Measurements from ENCODE around the gene ADAMTS18.
"Not testable (repeated sequence)": the region's sequence is repeated elsewhere in the genome, so short reads cannot be mapped to it uniquely, and the experiment has no call there.

The ADAMTS18 gene

GRCh38 chr16:77322757-77323156, 112.1 kb downstream of the ADAMTS18 start:
- DNase-seq: no peak

DNA sequence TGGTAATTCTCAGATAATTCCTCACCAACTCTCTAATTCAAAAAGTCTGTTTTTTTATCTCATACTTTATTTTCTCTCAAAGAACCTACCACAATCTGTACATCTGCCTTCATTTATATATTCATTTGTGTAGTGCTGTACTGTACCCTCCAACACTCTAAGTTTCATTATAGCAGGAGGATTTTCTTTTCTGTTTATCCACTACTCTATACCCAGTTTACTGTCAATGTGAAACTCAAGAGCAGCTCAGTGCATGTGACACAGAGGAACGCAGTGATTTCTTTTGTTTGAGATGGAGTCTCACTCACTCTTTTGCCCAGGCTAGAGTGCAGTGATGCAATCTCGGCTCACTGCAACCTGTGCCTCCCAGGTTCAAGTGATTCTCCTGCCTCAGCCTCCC, 117.8 kb downstream of the ADAMTS18 start:
- DNase-seq: no peak

DNA sequence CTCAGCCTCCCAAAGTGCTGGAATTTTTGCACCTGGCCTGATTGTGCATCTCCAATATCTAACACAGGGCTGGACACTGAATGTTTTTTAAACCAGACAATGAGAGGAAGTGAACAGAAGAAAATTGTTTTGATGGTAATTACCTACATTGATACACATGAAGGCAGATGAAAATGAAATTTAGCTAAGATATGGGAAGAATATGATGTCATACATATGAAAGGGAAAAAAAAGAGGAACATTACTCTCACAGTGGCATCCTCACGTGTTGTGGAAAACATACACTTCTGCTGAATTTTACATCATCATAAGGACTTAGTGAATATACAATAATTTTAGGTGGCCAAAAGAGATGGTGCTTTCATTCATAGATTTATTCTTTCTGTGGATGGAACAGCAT, 124.0 kb downstream of the ADAMTS18 start:
- no peak for DNase-seq

- peak; percentile 81 for DNase-seq
Observed at GRCh38 chr16:77308163-77308561, 126.7 kb downstream of the ADAMTS18 start.

GRCh38 chr16:77307426-77308162, 127.2 kb downstream of the ADAMTS18 start:
- DNase-seq: peak; percentile 67

GRCh38 chr16:77306075-77306474, 128.8 kb downstream of the ADAMTS18 start:
- DNase-seq: peak; percentile 60

GRCh38 chr16:77304877-77305276, 130.0 kb downstream of the ADAMTS18 start:
- DNase-seq: no peak

DNA sequence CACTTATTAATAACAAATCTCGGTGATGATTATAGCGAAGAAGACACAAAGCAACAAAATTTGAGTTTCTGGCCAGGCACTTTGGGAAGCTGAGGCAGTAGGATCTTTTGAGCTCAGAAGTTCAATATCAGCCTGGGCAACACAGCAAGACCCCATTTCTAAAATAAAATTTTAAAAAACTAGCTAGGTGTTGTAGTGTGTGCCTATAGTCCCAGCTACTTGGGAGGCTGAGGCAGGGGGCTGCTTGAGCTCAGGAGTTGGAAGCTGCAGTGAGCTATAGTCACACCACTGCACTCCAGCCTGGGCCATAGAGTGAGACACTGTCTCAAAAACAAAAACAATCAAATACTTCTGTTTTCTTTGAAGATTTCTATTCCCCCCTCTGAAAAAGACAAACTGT, 130.7 kb downstream of the ADAMTS18 start:
- no peak for DNase-seq

DNA sequence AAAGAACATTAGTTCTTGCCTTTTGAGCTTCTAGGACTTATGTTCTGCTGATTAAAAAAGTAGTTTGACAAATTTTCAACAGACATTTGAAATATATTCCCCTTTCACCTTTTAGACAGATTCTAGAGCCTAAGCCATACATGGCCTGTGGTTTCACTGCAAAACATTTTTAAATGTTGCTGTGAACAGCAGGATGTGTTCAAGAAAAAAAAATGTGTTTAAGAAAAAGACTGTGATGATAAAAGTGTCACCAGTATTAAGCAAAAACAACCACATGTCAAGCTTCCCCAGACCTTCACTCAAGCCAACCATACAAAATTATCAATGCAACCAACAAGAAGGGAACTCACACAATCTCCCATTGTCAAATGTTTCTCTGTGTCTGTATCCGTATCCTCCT, 132.2 kb downstream of the ADAMTS18 start:
- no peak for DNase-seq

DNA sequence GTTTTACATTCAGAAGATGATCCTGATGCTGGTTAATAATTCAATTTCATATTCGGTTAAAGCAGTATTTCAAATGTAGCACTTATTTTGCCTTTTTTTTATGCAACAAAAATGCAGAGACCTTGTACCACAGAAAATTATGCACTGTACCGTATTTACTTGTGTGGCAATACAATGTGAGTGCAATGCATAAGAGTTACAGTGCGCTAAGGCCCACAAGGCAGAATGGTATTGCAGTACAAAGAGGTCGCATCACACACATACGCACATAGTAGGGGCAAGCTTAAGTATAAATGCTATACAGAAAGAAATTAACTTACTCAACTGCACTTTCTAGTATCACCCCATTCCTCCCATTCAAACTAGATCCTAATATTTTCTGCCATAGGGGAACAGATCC, 132.6 kb downstream of the ADAMTS18 start:
- no peak for DNase-seq

DNA sequence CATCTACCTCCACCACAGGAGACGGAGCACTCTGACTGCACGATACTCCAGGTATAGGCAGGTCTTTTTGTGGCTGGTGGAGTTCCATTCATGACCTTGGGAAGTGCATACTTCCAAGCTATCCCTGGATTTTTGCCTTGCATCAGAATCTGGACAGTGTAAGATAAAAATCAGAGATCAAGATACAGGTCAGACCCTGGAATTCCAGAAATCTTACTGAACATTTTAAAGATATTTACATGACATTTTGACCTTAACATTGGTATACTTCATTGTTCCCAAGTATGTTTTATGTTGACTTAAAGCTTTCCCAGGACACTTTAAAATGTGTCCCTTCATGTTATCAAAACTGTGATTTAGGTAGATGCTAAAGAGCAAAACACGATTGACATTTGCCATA, 134.6 kb downstream of the ADAMTS18 start:
- DNase-seq: no peak

DNA sequence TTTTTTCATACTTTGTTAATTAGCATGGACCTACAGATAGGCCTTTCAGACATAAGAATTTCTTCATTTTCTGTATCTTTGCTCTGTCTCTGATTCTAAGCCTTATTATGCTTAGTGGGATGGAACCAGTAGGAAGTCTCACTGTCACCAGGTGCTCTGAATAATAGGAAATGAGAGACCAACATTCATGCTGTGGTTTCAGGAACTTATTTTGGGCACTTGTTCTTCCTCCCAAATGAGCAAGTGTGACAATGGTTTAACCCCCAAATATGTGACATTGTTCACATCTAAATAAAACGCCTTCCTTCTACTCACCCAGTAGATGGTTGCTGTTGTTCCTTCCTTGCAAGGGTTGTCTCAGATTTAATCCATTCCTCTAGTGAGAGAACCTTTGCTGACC, 135.4 kb downstream of the ADAMTS18 start:
- no peak for DNase-seq

GRCh38 chr16:77298418-77299360, 136.1 kb downstream of the ADAMTS18 start:
- peak; percentile 97 for DNase-seq

- DNase-seq: peak; percentile 34
Observed at GRCh38 chr16:77297996-77298395, 136.8 kb downstream of the ADAMTS18 start.

GRCh38 chr16:77295896-77296295, 138.9 kb downstream of the ADAMTS18 start:
- no peak for DNase-seq

GRCh38 chr16:77290451-77291115, 144.3 kb downstream of the ADAMTS18 start:
- DNase-seq: peak; percentile 64

DNA sequence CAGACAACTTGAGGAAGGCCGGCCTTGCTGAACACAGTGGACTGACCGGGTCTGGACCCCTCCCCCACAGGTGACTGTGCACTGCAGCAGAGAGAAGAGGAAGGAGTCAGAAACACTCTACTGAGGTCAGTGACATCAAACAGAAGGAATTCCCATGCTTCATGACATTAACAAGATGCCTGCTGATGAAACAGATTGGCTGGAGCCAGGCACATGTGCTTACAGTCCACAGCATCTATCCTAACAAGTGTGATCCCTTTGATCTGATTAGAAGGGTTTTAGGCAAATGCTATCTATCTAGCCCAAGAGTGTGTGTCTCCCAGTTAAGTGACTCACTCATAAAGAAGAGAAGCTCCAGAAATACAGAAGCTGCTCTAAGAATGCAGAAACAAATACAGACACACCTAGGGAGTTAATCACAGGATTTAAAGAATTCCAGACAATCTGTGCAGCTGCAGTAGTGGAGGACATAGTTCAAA, 145.5 kb downstream of the ADAMTS18 start:
- peak; percentile 81 for DNase-seq

- peak; percentile 93 for DNase-seq
Observed at GRCh38 chr16:77288222-77288621, 146.6 kb downstream of the ADAMTS18 start.

DNA sequence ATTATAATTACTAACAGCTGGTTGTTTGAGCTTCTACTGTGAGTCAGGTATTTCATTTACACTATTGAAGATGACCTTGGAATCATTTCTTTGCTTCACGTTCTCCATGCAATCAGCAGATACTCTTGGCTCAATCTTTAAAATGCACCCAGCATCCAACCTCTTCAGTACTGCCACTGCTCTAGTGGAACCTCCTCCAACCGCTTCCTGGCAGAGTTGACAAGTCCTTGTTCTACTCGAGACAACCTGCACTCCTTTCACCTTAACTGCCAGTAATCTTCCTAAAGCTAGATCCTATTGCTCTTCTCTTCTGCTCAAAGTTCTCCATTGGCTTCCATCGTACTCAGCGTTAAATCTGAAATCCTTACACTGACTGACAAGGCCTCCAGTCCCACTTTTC, 149.2 kb downstream of the ADAMTS18 start:
- DNase-seq: no peak

DNA sequence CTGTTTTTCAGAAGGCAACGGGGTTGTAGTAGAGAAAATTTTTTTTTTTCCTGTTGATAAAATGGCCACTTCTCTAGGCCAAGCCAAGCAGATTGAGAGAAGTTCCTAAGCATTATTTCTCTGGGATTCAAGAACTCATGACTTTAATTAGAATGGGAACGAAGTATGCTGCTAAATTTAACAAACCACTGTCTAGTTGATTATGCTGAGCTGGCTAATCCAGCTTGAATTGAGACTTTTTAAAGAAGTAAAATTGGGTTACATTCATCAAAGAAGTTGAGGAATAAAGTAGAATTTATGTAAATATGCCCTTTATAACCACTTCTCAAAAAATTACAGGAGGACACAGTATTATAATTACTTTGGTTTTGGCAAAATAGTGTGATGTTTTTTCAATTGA, 152.5 kb downstream of the ADAMTS18 start:
- DNase-seq: no peak

- not testable (repeated sequence) for DNase-seq
Observed at GRCh38 chr16:77279316-77279715, 155.5 kb downstream of the ADAMTS18 start.

- DNase-seq: no peak
Observed at GRCh38 chr16:77277571-77277970, 157.3 kb downstream of the ADAMTS18 start.

DNA sequence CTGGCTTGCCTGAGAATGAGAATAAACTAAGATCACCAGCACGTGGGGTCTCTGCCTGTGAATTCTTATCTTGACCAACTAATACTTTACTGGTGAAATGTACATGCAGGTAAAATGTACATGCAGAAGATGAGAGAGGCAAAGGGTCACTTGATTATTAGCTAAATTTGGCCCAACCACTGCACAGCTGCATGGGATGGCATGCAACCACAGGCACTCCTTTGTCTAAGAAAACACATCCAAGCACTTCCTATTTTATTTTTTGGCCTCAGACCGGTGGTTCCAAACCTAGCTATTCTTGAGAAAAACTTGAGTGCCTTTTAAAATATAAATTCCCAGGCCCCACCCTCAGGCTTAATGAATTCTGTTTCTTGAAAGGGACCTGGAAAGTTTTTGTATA, 157.7 kb downstream of the ADAMTS18 start:
- DNase-seq: no peak
